GM10847 (cell line): ENCODE measurements around the gene UBE2G1.

Experiments used
- POLR2A ChIP-seq: IDR thresholded peaks from 2 replicates; pipeline ENCODE4 v1.6.1; 2011; ENCODE audit not compliant: insufficient read length; ENCODE audit errors: extremely low read depth

The UBE2G1 gene

DNA sequence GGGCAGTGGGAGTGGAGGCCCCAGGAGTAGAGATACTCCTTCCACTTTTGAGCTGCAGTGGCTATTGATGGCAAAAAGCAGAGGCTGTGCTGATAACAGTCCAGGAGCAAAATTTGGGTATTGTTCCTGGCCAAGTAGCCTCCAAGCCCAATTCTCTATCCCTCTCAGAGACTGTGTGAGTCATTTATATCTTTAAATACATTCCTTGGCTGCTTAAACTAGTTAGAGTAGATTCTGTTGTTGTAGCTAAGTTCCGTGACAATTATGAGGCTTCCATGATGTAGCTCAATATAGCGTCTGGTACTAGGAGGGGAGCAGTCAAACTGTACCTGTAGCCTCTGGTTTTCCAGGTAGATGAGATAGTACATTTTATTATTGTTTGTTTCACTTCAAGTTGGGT lies 19.9 kb upstream of the UBE2G1 start:
- TF ChIP-seq POLR2A, result no peak

DNA sequence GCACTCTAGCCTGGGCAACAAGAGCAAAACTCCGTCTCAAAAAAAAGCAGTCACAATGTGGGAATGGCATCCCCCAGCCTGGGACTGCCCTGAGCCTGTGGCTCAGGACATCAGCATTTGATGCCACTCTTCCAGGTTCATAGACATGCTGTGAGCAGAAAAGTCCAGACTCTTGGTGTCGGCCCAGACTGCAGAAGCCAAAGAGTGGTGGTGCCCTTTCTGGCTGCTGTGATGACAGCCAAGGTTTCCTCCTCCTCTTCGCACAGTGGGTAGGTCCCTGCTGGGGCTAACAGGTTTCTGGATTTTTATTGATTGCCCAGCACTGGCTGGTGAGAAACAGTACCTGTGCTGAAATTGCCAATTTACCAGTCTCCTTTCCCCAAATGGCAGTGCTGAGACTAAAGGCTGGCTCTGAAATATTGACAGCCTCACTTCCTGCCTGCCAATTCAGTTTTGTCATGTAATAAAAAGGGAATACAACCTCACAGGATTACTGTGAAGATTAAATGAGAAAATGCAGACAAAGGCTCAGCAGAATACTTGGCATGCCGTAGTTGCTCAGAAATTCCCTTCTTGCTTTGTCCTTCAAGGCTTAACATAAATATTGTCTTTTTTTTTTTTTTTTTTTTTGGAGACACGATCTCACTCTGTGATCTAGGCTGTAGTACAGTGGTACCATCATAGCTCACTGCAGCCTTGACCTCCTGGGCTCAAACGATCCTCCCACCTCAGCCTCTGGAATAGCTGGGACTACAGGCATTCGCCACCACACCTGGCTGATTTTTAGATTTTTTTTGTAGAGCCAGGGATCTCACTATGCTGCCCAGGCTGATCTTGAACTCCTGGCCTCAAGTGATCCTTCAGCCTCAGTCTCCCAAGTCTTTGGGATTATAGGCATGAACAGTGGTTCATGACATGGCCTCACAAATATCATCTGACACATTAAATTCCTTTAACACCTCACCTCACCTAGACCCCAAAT lies 15.5 kb upstream of the UBE2G1 start:
- TF ChIP-seq POLR2A, result no peak

DNA sequence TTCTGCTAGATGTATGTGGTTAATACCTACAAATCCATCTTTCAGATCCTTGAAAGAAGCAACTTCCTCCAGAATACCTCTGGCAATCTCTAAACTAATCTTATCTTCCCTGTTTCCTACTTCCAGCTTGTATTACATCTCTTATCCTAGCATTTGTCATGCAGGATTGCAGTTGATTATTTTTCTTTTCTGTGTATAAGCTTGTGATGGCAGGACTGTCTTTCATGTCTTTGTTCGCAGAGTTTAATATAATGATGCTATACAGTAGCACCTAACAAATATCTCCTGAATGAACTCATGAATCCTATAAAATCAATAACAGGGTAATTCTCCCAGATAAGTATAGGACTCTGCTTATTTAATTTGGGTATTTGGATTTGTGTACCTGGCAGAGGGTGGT lies 12.2 kb upstream of the UBE2G1 start:
- TF ChIP-seq POLR2A, result no peak

DNA sequence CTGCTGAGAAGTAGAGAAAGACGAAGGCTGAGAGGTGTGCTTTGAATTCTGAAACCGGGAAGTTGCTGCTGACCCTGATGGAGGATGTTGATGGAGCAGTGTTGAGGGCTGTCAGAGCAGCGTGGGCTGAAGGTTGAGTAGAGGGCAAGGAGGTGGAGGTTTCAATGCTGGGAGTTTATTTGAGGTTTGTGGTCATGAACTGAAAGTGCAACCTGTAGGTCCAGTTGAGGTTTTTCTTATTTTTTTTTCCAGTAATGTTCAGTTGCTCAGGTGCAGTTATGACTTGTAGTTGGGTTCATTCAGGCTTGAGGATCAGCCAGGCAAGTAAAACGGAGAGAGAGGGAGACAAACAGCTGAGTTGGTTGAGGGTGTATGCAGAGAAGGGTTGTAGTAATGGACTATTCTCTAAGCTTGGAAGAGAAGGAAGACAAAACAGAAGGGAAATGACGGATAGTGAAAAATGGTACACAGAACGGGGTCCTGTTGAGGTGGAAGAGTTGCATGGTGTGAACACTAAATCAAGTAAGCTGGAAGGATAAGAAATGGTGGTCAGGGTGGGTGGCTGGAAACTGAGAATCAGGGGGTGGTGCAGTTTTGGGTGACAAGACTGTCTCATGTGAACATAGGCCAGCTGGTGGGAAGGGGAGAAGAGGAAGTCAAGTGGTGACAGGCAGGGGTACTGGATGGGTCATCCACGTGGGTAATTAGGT lies 8.7 kb upstream of the UBE2G1 start:
- TF ChIP-seq POLR2A, result no peak

DNA sequence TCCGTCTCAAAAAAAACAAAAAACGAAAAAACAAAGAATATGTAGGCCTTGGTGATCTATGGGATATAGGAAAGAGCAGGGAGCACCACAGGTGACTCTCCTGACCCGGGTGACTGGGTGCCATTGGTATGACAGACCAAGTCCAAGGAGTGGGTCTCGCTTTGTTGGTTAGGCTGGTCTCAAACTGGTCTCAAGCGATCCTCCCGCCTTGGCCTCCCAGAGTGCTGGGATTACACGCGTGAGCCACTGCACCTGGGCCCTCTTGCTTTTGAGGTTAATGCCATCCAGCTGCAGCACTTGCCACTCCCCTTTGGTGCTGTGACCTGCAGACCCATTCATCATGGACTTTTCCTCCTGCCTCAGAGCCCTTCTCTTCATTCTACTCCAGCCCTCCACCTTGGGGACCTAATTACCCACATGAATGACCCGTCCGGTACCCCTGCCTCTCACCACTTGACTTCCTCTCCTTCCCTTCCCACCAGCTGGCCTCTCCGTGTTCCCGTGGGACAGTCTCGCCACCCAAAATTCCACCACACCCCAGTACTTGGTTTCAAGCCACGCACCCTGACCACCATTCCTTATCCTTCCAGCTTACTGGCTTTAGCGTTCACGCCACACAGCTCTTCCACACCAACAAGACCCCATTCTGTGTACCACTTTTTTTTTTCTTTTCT lies 3.2 kb upstream of the UBE2G1 start:
- TF ChIP-seq POLR2A, result no peak

DNA sequence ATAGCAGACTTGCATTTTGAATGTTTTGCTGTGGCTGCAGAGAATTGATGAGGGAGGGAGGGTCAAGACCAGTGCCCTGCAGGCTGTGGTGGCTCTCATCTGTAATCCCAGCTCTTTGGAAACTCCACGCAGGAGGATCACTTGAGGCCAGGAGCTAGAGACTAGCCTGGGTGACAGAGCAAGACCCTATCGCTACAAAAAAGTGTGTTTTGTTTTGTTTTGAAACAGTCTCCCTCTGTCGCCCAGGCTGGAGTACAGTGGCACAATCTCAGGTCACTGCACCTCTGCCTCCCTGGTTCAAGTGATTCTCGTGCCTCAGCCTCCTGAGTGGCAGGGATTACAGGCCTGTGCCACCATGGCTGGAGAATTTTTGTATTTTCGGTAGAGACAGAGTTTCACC lies 1.9 kb upstream of the UBE2G1 start:
- no peak for TF ChIP-seq POLR2A

DNA sequence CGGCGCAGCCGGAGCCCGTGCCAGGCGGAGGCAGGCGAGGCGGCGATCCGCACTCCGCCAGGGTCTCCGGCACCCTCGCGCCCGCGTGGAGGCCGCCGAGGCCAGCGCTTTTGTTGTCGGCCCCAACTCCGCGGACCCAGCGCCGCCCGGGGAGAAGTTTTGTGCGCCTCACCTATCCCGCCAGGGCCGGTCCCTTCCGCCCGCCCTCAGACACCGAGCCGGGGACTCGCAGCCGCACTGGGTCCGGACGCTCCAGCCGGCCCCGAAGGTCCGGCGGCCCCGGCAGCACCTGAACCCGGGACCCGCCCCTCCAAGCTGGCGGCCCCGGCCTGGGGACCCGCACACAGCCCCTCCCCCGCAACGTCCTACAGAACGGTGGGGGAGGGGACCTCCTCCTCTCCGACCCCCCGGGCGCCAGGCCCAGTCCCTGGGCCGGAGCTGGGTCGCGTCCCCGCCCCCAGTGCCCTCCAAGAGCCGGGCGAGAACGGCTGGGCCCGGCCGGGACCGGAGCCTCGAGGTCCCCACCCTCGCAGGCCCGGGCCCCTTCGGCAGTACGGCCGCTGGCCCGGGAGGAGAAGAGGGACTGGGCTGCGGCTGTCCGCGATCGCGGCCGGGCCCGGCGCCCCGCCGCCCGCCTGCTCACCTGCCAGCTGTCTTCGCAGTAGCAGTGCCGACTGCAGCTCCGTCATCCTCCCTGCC lies 698 bp downstream of the UBE2G1 start:
- TF ChIP-seq POLR2A, result no peak

DNA sequence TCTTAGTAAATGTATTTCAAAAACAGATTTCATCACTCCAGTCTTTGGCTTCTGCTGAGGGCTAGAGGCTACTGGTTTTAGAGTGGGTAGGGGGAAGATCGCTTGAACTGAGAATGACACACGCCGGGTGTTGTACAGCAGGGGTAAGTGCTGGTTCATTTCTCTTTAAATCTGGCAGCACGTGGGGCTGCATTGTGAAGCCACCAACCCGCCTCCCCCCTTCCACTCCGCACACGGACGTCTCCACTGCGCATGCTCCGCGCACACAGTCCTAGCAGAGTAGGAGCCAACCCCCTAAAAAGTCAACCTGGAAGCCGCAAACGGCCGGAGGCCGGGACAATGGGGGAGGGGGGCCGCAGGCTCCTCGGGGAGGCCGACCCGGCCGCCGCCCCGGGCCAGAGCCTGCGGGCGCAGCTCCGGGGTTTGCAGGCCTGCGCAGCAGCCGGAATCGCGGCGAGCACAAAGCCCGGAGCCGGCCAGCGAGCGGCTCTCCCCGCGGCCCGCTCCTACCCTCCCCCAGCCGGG lies 1.3 kb downstream of the UBE2G1 start:
- peak; percentile 54 for TF ChIP-seq POLR2A

DNA sequence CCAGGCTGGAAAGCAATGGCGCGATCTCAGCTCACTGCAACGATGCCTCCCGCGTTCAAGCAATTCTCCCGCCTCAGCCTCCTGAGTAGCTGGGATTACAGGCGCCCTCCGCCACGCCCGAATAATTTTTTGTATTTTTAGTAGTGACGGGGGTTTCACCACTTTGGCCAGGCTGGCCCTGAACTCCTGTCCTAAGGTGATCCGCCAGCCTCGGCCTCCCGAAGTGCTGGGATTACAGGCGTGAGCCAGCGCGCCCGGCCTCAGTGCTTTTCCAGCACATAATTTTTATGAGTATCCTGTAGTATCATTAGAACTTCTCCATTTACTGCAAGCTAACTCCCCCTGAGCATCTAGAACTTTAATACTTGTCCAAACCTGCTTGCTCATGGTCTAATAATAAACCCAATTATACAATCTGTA lies 1.8 kb downstream of the UBE2G1 start:
- TF ChIP-seq POLR2A, result no peak

DNA sequence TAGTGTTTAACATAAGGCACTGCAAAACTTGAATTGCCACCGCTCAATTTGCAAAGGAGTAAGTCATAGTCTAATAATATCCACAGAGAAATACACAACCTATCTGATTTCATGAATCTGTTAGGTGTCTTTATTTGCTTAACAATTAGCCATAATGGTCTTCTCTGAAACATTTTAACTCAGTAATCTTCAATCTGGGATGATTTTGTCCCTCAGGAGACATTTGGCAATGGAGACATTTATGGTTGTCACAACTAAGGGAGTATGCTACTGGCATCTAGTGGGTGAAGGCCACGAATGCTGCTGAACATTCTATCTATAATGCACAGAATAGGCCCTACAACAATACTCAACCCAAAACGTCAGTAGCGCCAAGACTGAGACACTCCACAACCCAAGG lies 4.3 kb downstream of the UBE2G1 start:
- TF ChIP-seq POLR2A, result no peak

DNA sequence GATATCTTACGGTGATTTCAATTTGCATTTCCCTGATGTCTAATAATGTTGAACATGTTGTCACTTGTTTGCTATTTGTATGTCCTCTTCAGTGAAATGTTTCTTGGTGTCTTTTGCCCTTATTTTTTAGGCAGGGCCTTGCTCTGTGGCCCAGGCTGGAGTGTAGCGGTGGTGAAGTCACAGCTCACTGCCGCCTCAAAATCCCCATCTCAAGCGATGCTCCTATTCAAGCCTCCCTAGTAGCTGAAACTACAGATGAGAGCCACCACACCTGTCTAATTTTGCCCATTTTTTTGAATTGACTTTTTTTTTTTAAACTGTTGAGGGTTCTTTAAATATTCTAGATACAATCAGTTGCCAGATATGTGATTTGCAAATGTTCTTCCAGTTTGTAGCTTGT lies 8.3 kb downstream of the UBE2G1 start:
- no peak for TF ChIP-seq POLR2A

DNA sequence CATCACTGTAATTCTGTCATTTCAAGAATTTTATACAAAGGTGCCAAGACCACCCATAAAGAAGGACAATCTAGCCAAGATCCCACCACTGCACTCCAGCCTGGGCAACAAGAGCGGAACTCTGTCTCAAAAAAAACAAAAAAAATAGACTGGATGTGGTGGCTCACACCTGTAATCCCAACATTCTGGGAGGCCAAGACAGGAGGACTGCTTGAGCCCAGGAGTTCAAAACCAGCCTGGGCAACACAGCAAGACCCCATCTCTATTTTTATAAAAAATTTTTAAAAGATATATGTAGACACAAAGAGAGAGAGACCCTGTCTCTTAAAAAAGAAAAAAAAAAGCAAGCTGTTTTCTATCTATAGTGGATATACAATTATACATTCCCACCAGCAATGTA lies 8.8 kb downstream of the UBE2G1 start:
- no peak for TF ChIP-seq POLR2A

DNA sequence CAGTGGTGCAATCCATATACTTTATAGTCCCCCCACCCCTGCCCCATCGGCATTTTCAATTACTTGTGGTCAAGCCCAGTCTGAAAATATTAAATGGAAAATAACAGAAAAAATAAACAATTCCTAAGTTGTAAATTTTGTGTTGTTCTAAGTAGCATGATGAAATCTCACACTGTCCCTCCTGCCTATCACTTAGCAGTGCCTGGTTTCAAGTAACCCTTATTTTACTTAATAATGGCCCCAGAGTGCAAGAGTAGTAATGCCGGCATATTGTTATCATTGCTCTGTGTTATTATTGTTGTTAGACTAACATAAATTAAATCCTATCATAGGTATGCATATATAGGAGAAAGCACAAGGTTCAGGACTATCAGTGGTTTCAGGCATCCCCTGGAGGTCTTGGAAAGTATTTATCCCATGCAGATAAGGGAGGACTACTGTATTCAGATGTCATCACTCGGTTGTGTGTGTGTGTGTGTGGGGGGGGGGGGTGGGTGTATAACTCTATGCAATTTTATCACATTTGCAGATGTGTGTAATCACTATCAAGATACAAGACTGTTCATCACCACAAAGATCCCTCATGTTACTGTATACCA lies 9.3 kb downstream of the UBE2G1 start:
- no peak for TF ChIP-seq POLR2A

DNA sequence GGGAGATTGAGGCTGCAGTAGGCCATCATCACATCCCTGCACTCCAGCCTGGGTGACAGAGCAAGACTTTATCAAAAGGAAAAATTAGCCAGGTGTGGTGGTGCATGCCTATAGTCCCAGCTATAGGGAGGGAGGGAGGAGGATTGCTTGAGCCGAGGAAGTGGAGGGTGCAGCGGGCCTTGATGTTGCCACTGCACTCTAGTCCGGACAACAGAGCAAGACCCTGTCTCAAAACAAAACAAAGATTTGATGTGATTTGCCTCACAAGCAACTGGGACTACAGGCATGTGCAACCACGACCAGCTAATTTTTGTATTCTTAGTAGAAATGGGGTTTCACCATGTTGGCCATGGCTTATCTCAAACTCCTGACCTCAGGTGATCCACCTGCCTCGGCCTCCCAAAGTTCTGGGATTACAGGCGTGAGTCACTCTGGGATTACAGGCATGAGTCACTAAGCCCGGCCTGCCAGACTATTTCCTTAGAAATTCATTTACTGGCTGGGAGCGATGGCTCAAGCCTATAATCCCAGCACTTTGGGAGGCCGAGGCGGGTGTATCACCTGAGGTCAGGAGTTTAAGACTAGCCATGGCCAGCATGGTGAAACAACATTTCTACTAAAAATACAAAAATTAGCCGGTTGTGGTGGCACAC lies 11.5 kb downstream of the UBE2G1 start:
- TF ChIP-seq POLR2A, result no peak
